GM23248 (cell line): ENCODE results near the gene LGSN.

ENCODE experiments used
- EZH2 ChIP-seq: fragments of 200-600 bp; sonication (generic); IDR thresholded peaks from 2 replicates; pipeline ENCODE4 v1.6.1; 2018; ENCODE audit warnings: antibody characterized with exemption, mild to moderate bottlenecking; ENCODE audit not compliant: insufficient read depth, poor library complexity, severe bottlenecking
- EZH2phosphoT487 ChIP-seq: fragments of 200-600 bp; sonication (generic); IDR thresholded peaks from 2 replicates; pipeline ENCODE4 v1.6.1; 2018; ENCODE audit warnings: antibody characterized with exemption, moderate library complexity, mild to moderate bottlenecking, low read depth; ENCODE audit not compliant: insufficient read depth

- TF ChIP-seq EZH2 = no peak
- TF ChIP-seq EZH2phosphoT487 = no peak
These were observed at the start of gene LGSN for GRCh38 chr6:63319939-63320338.
